ENCODE data around the gene GGA3. TPM values are rescaled to one million over a fixed set of nuclear protein-coding genes. Genes with fewer than 3 reads are reported as not detected.

GGA3 gene
- 10 to 100 TPM; 38.9 to 51.0 TPM for total RNA-seq
- polyA plus RNA-seq: 10 to 100 TPM in 1 of 2 donors, 1 to 10 TPM in 1; 5.6 to 30.8 TPM
- long read RNA-seq, donor 1, partial matches to known transcripts: 10 of 40 reads
- long read RNA-seq, donor 1, other reads (novel, unspliced or antisense): 29 of 40 reads
- long read RNA-seq, donor 2, full-length matches to known transcripts: 6 of 38 reads
- long read RNA-seq, donor 2, partial matches to known transcripts: 11 of 38 reads
- long read RNA-seq, donor 2, other reads (novel, unspliced or antisense): 21 of 38 reads

- intact Hi-C loops (cut with DNase I): no loop called here
Observed at GRCh38 chr17:75261336-75262111, at the start of gene GGA3, which contains the start of gene MRPS7. GGA3 (minus strand) TSS chr17:75261606; CDS start chr17:75261587, 19 bp downstream. MRPS7 (plus strand) TSS chr17:75261879; CDS start chr17:75261901, 22 bp downstream.

GRCh38 chr17:75308732-75309629 is 47.6 kb upstream of the GGA3 start:
- no peaks in the 10 kb centered on the region for H3K9me3 ChIP-seq (ENCODE audit: control insufficient read depth, low read length)
- ATAC-seq (ENCODE audit: low FRiP score) (no peak), DNase-seq (peak in 1 of 2 donors; percentile 72)
- no peaks in the 10 kb centered on the region for H3K4me1 ChIP-seq (ENCODE audit: control insufficient read depth in 1 of 2, insufficient read depth in 2 of 2, low read length in 2 of 2)
- 74 to 79% methylated on average over 19 to 20 of the region's 20 CpGs for WGBS, 2 donors
- H3K4me3 ChIP-seq (ENCODE audit: low read length in 2 of 2): no peak overlapping the region
- H3K27me3 ChIP-seq (ENCODE audit: control insufficient read depth in 1 of 2, insufficient read depth in 2 of 2, low read length in 1 of 2): no peaks in the 10 kb centered on the region
- intact Hi-C loops (cut with DNase I): no loop called here
- H3K36me3 ChIP-seq (ENCODE audit: control insufficient read depth in 1 of 2, insufficient read depth in 2 of 2, low read length in 1 of 2): no peaks in the 10 kb centered on the region
- H3K27ac ChIP-seq (ENCODE audit: low read depth in 1 of 2, low read length in 2 of 2): no peak overlapping the region

More at GRCh38 chr17:75261336-75262111, at the start of gene GGA3, which contains the start of gene MRPS7:
- WGBS, 2 donors: 0% methylated on average over 67 to 69 of the region's 69 CpGs
- Histone ChIP-seq H3K4me3 (ENCODE audit: low read length in 2 of 2) (peak within 1 kb of the TSS; percentile 69 to 79), H3K36me3 (ENCODE audit: control insufficient read depth in 1 of 2, insufficient read depth in 2 of 2, low read length in 1 of 2) (peaks cover 0 to 3% of the 10 kb centered on the region in 2 donors), H3K4me1 (ENCODE audit: control insufficient read depth in 1 of 2, insufficient read depth in 2 of 2, low read length in 2 of 2) (peaks cover 0 to 3% of the 10 kb centered on the region in 2 donors), H3K9me3 (ENCODE audit: control insufficient read depth, low read length) (no peaks in the 10 kb centered on the region), H3K27ac (ENCODE audit: low read depth in 1 of 2, low read length in 2 of 2) (peak within 1 kb of the TSS in 1 of 2 donors; percentile 38), H3K27me3 (ENCODE audit: control insufficient read depth in 1 of 2, insufficient read depth in 2 of 2, low read length in 1 of 2) (no peaks in the 10 kb centered on the region)
- DNase-seq (peak; percentile 98 to 99), ATAC-seq (ENCODE audit: low FRiP score) (peak; percentile 100)

- intact Hi-C loops (cut with DNase I): no loop called here
- DNase-seq: no peak
- WGBS, 2 donors: 78 to 86% methylated on average over 13 of the region's 13 CpGs
- H3K4me1 ChIP-seq (ENCODE audit: control insufficient read depth in 1 of 2, insufficient read depth in 2 of 2, low read length in 2 of 2): no peaks in the 10 kb centered on the region
- H3K27ac ChIP-seq (ENCODE audit: low read depth in 1 of 2, low read length in 2 of 2): no peak overlapping the region
- H3K9me3 ChIP-seq (ENCODE audit: control insufficient read depth, low read length): no peaks in the 10 kb centered on the region
- H3K4me3 ChIP-seq (ENCODE audit: low read length in 2 of 2): no peak overlapping the region
- no peak for ATAC-seq (ENCODE audit: low FRiP score)
- no peaks in the 10 kb centered on the region for H3K27me3 ChIP-seq (ENCODE audit: control insufficient read depth in 1 of 2, insufficient read depth in 2 of 2, low read length in 1 of 2)
- H3K36me3 ChIP-seq (ENCODE audit: control insufficient read depth in 1 of 2, insufficient read depth in 2 of 2, low read length in 1 of 2): no peaks in the 10 kb centered on the region
Observed at GRCh38 chr17:75307957-75308731, 46.7 kb upstream of the GGA3 start.

- H3K9me3 ChIP-seq (ENCODE audit: control insufficient read depth, low read length): no peaks in the 10 kb centered on the region
- no peaks in the 10 kb centered on the region for H3K27me3 ChIP-seq (ENCODE audit: control insufficient read depth in 1 of 2, insufficient read depth in 2 of 2, low read length in 1 of 2)
- ATAC-seq (ENCODE audit: low FRiP score): no peak
- no peak overlapping the region for H3K4me3 ChIP-seq (ENCODE audit: low read length in 2 of 2)
- intact Hi-C loops (cut with DNase I): no loop called here
- 86 to 88% methylated on average over 17 of the region's 17 CpGs for WGBS, 2 donors
- no peaks in the 10 kb centered on the region for H3K36me3 ChIP-seq (ENCODE audit: control insufficient read depth in 1 of 2, insufficient read depth in 2 of 2, low read length in 1 of 2)
- H3K27ac ChIP-seq (ENCODE audit: low read depth in 1 of 2, low read length in 2 of 2): no peak overlapping the region
- no peak for DNase-seq
- no peaks in the 10 kb centered on the region for H3K4me1 ChIP-seq (ENCODE audit: control insufficient read depth in 1 of 2, insufficient read depth in 2 of 2, low read length in 2 of 2)
Observed at GRCh38 chr17:75301502-75302206, 40.2 kb upstream of the GGA3 start.

GRCh38 chr17:75301049-75301448 is 39.6 kb upstream of the GGA3 start:
- Histone ChIP-seq H3K36me3 (ENCODE audit: control insufficient read depth in 1 of 2, insufficient read depth in 2 of 2, low read length in 1 of 2) (no peaks in the 10 kb centered on the region), H3K27me3 (ENCODE audit: control insufficient read depth in 1 of 2, insufficient read depth in 2 of 2, low read length in 1 of 2) (no peaks in the 10 kb centered on the region), H3K9me3 (ENCODE audit: control insufficient read depth, low read length) (no peaks in the 10 kb centered on the region), H3K4me1 (ENCODE audit: control insufficient read depth in 1 of 2, insufficient read depth in 2 of 2, low read length in 2 of 2) (no peaks in the 10 kb centered on the region), H3K27ac (ENCODE audit: low read depth in 1 of 2, low read length in 2 of 2) (no peak overlapping the region), H3K4me3 (ENCODE audit: low read length in 2 of 2) (no peak overlapping the region)
- ATAC-seq (ENCODE audit: low FRiP score) (no peak), DNase-seq (no peak)
- intact Hi-C loops (cut with DNase I): no loop called here
- WGBS, 2 donors: 82 to 84% methylated on average over 9 of the region's 9 CpGs

GRCh38 chr17:75300280-75300679 is 38.9 kb upstream of the GGA3 start:
- DNase-seq (no peak), ATAC-seq (ENCODE audit: low FRiP score) (no peak)
- WGBS, 2 donors: 76 to 85% methylated on average over 7 of the region's 7 CpGs
- no peaks in the 10 kb centered on the region for H3K4me1 ChIP-seq (ENCODE audit: control insufficient read depth in 1 of 2, insufficient read depth in 2 of 2, low read length in 2 of 2)
- no peak overlapping the region for H3K27ac ChIP-seq (ENCODE audit: low read depth in 1 of 2, low read length in 2 of 2)
- no peaks in the 10 kb centered on the region for H3K27me3 ChIP-seq (ENCODE audit: control insufficient read depth in 1 of 2, insufficient read depth in 2 of 2, low read length in 1 of 2)
- intact Hi-C loops (cut with DNase I): no loop called here
- no peak overlapping the region for H3K4me3 ChIP-seq (ENCODE audit: low read length in 2 of 2)
- H3K9me3 ChIP-seq (ENCODE audit: control insufficient read depth, low read length): no peaks in the 10 kb centered on the region
- H3K36me3 ChIP-seq (ENCODE audit: control insufficient read depth in 1 of 2, insufficient read depth in 2 of 2, low read length in 1 of 2): no peaks in the 10 kb centered on the region

GRCh38 chr17:75295201-75296158 is 34.1 kb upstream of the GGA3 start:
- 86% methylated on average over 8 of the region's 8 CpGs for WGBS, 2 donors
- no peak for DNase-seq
- intact Hi-C loops (cut with DNase I): no loop called here
- Histone ChIP-seq H3K9me3 (ENCODE audit: control insufficient read depth, low read length) (no peaks in the 10 kb centered on the region), H3K27ac (ENCODE audit: low read depth in 1 of 2, low read length in 2 of 2) (no peak overlapping the region), H3K36me3 (ENCODE audit: control insufficient read depth in 1 of 2, insufficient read depth in 2 of 2, low read length in 1 of 2) (no peaks in the 10 kb centered on the region), H3K4me3 (ENCODE audit: low read length in 2 of 2) (no peak overlapping the region), H3K4me1 (ENCODE audit: control insufficient read depth in 1 of 2, insufficient read depth in 2 of 2, low read length in 2 of 2) (no peaks in the 10 kb centered on the region), H3K27me3 (ENCODE audit: control insufficient read depth in 1 of 2, insufficient read depth in 2 of 2, low read length in 1 of 2) (no peaks in the 10 kb centered on the region)
- no peak for ATAC-seq (ENCODE audit: low FRiP score)

All from aorta (tissue), 5 donors.